ENCODE results near the gene AP5M1.

DNA sequence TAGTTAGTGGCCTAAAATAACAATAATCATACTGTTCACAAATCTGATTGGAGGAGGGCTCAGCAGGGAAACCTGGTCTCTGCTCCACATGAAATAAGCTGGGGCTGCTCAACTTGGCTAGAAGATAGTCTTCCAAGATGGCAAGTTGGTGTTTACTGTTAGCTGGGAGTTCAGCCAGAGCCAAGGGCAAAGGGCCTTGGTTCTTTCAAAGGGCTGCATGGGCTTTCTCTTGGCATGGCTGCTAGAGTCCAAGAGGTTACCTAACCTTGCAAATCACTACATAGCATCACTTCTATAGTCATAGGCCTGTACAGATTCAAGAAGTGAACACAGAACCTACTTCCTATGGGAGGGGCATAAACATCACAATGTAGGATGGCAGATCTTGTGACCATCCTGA, 7.2 kb upstream of the AP5M1 start:
- no peak for TF ChIP-seq CTCF (IDR thresholded peaks at IDR 0.05 in 4 of 5, conservative IDR thresholded peaks at IDR 0.05 in 1 of 5)
- no peak for TF ChIP-seq POLR2A (IDR thresholded peaks at IDR 0.05)
